Measurements from ENCODE around the gene LINGO3.

Gene LINGO3

DNA sequence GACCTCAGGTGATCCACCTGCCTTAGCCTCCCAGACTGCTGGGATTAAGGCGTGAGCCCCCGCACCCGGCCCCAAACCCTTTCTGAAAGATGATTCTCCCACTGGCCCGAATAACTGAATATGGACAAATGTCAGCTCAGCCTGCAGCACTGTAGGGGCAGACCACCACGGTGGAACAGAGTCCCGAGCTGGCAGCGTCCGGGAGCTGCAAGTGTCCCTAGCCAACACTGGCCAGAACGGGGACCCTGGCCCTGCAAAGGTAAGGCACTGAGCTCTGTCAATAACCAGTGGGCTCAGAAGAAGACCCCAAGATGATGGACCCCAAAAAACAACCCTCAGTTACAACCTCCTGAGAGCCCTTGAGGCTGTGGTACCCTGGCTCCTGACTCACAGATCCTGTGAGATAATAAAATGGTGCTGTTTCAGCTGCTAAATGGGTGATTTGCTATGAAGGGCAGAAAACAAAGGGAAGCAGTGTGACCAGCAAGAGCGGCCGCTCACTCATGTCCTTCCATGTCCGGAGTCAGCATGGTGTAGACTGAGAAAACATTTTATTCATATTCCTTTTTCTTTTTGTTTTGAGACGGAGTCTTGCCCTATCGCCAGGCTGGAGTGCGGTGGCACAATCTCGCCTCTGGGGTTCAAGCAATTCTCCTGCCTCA is 18.9 kb upstream of the LINGO3 start:
- no peak overlapping the region for H3K4me3 ChIP-seq (ENCODE audit: low read depth, low read length)
- DNase-seq (ENCODE audit: low read depth): no peak
- TF ChIP-seq, protein P1, sequence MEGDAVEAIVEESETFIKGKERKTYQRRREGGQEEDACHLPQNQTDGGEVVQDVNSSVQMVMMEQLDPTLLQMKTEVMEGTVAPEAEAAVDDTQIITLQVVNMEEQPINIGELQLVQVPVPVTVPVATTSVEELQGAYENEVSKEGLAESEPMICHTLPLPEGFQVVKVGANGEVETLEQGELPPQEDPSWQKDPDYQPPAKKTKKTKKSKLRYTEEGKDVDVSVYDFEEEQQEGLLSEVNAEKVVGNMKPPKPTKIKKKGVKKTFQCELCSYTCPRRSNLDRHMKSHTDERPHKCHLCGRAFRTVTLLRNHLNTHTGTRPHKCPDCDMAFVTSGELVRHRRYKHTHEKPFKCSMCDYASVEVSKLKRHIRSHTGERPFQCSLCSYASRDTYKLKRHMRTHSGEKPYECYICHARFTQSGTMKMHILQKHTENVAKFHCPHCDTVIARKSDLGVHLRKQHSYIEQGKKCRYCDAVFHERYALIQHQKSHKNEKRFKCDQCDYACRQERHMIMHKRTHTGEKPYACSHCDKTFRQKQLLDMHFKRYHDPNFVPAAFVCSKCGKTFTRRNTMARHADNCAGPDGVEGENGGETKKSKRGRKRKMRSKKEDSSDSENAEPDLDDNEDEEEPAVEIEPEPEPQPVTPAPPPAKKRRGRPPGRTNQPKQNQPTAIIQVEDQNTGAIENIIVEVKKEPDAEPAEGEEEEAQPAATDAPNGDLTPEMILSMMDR (conservative IDR thresholded peaks at IDR 0.05; ENCODE audit: low read depth, low read length): no peak

DNA sequence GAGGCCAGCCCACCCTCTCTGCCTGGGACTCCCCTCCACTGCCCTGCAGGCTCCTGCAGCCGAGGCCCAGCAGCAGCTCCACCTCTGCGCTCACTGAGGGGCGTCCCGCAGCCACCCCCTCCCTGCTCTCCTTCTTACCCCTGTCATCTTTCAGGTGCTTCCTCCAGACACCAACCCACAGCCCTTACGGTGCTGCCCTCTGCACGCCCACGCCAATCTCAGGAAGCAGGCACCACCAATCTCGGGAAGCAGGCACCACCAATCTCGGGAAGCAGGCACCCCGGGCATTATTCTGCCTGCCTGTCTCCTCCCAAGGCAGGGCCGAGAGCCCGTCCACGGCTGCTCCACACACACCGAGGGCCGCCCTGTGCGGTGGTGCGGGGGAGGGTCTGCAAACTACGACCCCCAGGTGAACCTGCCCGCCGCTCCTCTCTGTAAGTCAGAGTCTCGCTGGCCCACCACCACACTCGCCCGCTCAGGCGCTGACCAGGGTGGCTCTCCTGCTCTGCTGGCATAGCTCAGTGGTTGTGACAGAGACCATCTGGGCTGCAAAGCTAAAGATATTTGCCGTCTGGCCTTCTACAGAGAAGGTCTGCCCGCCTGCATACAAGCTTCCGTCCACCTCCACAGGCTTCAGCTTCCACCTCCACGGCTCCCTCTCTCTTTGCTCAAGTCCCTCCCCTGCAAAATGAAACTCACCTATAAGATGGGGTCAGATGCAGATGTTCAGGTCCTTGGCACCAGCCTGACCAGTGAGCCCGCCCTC is 17.5 kb upstream of the LINGO3 start:
- no peak for DNase-seq (ENCODE audit: low read depth)
- H3K4me3 ChIP-seq (ENCODE audit: low read depth, low read length): no peak overlapping the region
- TF ChIP-seq, protein P1 (conservative IDR thresholded peaks at IDR 0.05; ENCODE audit: low read depth, low read length): no peak

DNA sequence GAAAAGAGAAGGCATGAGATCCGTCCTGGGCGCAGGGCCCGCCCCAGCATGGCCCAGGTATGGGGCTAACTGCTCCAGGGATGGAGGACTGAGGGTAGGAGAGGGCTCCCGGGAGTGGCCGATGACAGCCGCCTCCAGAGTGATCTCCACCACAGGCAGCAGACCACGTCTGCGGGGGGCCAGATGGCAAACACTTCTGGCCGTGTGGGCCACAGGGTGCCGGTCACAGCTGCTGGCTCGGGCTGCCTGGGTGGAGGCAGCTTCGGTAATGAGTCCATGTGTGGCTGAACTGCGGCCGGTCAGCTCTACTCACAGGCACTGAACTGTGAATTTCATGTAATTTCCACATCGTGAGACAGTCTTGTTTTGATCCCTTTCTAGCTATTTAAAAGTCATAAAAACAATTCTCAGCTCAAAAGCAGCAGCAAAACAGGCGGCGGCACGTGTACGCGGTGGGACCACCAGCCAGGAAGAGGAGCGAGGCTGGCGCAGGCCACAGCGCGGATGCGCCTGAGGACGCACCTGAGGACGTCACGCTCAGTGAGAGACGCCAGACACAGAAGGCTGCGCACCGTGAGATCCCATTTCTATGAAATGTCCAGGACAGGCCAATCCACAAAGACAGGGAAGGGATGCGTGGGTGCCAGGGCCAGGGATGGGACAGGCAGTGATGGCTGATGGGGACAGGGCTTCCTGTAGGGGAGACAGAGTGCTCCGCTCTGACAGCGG is 16.4 kb upstream of the LINGO3 start:
- TF ChIP-seq, protein P1 (conservative IDR thresholded peaks at IDR 0.05; ENCODE audit: low read depth, low read length): no peak
- DNase-seq (ENCODE audit: low read depth): no peak
- H3K4me3 ChIP-seq (ENCODE audit: low read depth, low read length): no peak overlapping the region

DNA sequence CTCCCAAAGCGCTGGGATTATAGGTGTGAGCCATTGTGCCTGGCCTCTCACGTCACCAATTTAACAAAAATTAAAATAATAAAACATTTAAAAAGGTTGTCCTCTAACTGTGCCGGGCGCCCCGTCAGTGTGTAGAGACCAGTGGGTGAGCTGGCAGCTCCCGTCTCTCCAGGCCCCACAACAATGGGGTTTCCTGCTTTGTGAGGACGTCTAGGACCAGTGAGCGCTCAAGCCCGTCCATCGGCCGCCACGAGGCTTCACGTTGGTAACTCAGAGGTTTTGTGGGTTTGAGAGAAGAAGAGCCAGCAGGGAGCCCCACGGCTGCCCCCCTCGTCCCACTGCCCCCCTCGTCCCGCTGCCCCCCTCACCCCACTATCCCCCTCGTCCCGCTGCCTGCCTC is 15.8 kb upstream of the LINGO3 start:
- TF ChIP-seq, protein P1 (conservative IDR thresholded peaks at IDR 0.05; ENCODE audit: low read depth, low read length): no peak
- DNase-seq (ENCODE audit: low read depth): no peak
- H3K4me3 ChIP-seq (ENCODE audit: low read depth, low read length): no peak overlapping the region

DNA sequence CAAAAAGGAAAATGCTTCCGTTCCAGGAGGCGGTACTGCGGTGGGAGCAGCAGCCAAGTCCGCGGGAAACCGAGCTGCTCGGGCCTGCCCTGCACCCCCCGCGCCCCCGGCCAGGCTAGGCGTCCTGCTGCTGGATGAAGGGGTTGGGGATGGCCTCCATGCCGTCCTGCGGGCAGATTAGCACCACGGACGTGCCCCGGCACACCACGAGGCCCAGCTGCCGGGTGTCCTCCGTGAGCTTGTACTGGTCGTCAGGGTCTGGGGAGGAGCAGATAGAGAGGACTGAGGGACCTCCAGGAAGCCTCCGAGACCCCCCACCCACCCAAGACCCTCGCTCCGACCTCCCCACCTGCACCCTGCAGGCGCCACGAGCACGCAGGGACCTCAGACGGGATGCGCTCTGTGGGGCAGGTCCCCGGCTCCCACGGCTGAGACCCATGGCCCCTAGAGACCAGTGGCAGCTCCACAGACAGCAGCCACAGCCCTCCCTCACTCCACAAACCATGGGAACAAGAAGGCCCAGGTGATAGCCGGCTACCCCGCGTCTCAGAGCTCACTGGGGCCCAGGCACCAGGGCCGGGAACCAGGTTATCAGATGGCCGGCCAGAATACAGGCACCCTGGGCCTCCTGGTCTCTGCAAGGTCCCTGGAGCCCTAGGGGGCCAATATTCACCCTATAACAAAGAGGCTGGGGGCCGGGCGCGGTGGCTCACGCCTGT is 13.8 kb upstream of the LINGO3 start:
- TF ChIP-seq, protein P1 (conservative IDR thresholded peaks at IDR 0.05; ENCODE audit: low read depth, low read length): no peak
- DNase-seq (ENCODE audit: low read depth): no peak

DNA sequence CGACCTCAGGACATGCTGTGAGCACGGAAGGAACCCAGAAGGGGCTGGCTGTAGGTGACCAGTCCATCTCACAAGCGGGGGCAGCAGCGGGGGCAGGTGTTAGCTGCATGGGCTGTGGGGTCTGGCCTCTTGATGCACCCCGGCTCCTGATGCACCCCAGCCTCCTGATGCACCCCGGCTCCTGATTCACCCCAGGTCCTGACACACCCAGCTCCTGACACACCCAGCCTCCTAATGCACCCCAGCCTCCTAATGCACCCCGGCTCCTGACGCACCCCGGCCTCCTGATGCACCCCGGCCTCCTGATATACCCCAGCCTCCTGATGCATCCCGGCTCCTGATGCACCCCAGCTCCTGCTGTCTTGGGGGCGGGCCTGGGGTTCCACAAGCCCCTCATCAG is 13.0 kb upstream of the LINGO3 start:
- TF ChIP-seq, protein P1 (conservative IDR thresholded peaks at IDR 0.05; ENCODE audit: low read depth, low read length): no peak
- H3K4me3 ChIP-seq (ENCODE audit: low read depth, low read length): no peak overlapping the region
- DNase-seq (ENCODE audit: low read depth): no peak

More for the DNA sequence above, 13.8 kb upstream of the LINGO3 start:
- H3K4me3 ChIP-seq (ENCODE audit: low read depth, low read length): no peak overlapping the region
